HEK293T (cell line): ENCODE data around the gene XRCC5.

ENCODE experiments used
- CTCF ChIA-PET: fragments of 350-600 bp; formaldehyde crosslinking; extraction: SDS; loops from one replicate; lab custom pipeline; 2021; ENCODE audit warnings: antibody characterized with exemption, inconsistent platforms; lab: Yijun Ruan, JAX
- POLR2A ChIA-PET: fragments of 350-600 bp; formaldehyde crosslinking; extraction: SDS; loops from one replicate; lab custom pipeline; 2020; ENCODE audit warnings: antibody characterized with exemption, inconsistent platforms; lab: Yijun Ruan, JAX
- DNase-seq: peaks from one replicate; pipeline ENCODE4 v3.0.0; 2012; ENCODE audit warnings: mixed read lengths; ENCODE audit errors: extremely low spot score
- ARNT ChIP-seq: fragments of 450-650 bp; IDR thresholded peaks from 2 replicates; pipeline ENCODE4 v1.6.1; 2017; ENCODE audit warnings: mild to moderate bottlenecking
- BHLHE40 ChIP-seq: fragments of 450-650 bp; IDR thresholded peaks from 2 replicates; pipeline ENCODE4 v1.6.1; 2016; ENCODE audit warnings: mild to moderate bottlenecking, moderate library complexity, borderline replicate concordance
- CTBP1 ChIP-seq: fragments of 450-650 bp; IDR thresholded peaks from 2 replicates; pipeline ENCODE4 v1.6.1; 2016; ENCODE audit warnings: borderline replicate concordance
- ELF4 ChIP-seq: fragments of 450-650 bp; IDR thresholded peaks from 2 replicates; pipeline ENCODE4 v1.6.1; 2017; ENCODE audit warnings: antibody characterized with exemption
- FOXA1 ChIP-seq: fragments of 450-650 bp; IDR thresholded peaks from 2 replicates; pipeline ENCODE4 v1.6.1; 2016; ENCODE audit warnings: mild to moderate bottlenecking
- FOXK2 ChIP-seq: fragments of 450-650 bp; IDR thresholded peaks from 2 replicates; pipeline ENCODE4 v1.6.1; 2016; ENCODE audit warnings: mild to moderate bottlenecking
- FOXM1 ChIP-seq: fragments of 450-650 bp; IDR thresholded peaks from 2 replicates; pipeline ENCODE4 v1.6.1; 2017; ENCODE audit warnings: mild to moderate bottlenecking, borderline replicate concordance
- HDGF ChIP-seq: fragments of 450-650 bp; IDR thresholded peaks from 2 replicates; pipeline ENCODE4 v1.6.1; 2017; ENCODE audit warnings: antibody characterized with exemption, borderline replicate concordance
- L3MBTL2 ChIP-seq: fragments of 450-650 bp; conservative IDR thresholded peaks from 2 replicates; pipeline ENCODE4 v1.6.1; 2016; ENCODE audit warnings: mild to moderate bottlenecking
- LEF1 ChIP-seq: fragments of 450-650 bp; IDR thresholded peaks from 2 replicates; pipeline ENCODE4 v1.6.1; 2017; ENCODE audit warnings: mild to moderate bottlenecking, borderline replicate concordance
- NFRKB ChIP-seq: fragments of 450-650 bp; IDR thresholded peaks from 2 replicates; pipeline ENCODE4 v1.6.1; 2016; ENCODE audit warnings: mild to moderate bottlenecking, moderate library complexity
- SP1 ChIP-seq: fragments of 450-650 bp; IDR thresholded peaks from 2 replicates; pipeline ENCODE4 v1.6.1; 2017
- SUZ12 ChIP-seq: fragments of 450-650 bp; IDR thresholded peaks from 2 replicates; pipeline ENCODE4 v1.6.1; 2016; ENCODE audit warnings: mild to moderate bottlenecking
- TARDBP ChIP-seq: fragments of 450-650 bp; IDR thresholded peaks from 2 replicates; pipeline ENCODE4 v1.6.1; 2016
- ZNF384 ChIP-seq: fragments of 450-650 bp; IDR thresholded peaks from 2 replicates; pipeline ENCODE4 v1.6.1; 2016
- TF ChIP-seq, protein P1 (sequence below): fragments of 450-650 bp; IDR thresholded peaks from 2 replicates; pipeline ENCODE4 v1.6.1; 2016

Gene XRCC5

GRCh38 chr2:216082805-216083204, 26.3 kb upstream of the XRCC5 start:
- TF ChIP-seq HDGF: no peak
- TF ChIP-seq NFRKB: no peak
- no peak for TF ChIP-seq FOXM1
- TF ChIP-seq LEF1: no peak
- TF ChIP-seq ARNT: no peak
- no peak for TF ChIP-seq SP1
- TF ChIP-seq FOXA1: no peak
- no peak for TF ChIP-seq SUZ12
- TF ChIP-seq TARDBP: no peak
- TF ChIP-seq FOXK2: no peak
- no peak for DNase-seq
- ChIA-PET POLR2A (interaction anchor here (2.0 kb wide), 1 partner anchor 27 kb away, joined by 11 read pairs; the partner anchor contains the start of gene XRCC5), CTCF (no interaction called here)

DNA sequence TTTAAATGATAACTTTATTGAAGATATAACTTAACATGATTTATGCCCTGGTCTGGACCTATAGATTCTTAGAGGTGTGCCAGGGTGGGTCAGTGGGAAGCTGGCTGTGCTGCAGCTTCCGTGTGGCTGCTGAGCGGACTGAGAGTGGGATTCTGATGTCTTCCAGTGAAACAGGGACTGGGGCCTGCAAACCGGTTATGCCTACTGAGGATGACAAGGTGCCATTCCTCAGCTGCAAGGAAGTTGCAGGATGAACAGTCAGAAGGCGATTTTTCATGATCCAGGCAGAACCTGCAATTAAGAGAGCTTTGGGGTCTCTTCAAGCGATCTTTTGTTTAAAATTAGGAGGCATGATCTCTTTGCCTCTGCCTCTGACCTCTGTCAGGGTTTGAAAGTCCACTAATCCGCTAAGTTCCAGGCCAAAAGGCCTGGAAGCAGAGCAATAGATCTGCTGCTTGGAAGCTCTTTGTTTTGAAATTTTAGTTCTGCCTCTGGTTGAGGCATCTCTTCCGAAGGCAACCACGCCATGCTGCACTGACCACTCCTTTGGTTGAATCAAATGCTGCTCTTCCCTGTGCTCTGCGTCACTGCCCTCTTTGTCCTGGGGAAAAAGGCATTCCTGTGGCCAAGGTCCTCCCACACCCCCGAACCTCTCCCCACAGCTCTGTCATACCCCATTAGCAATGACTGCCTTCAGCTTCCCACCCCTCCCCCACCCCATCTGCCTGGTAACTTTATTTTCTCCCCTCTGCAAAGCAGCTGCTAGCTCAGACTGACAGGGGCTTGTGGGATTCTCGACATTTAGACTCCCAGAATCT, 25.5 kb upstream of the XRCC5 start:
- ChIA-PET POLR2A (interaction anchor here (2.0 kb wide), 1 partner anchor 26 kb away, joined by 11 read pairs; the partner anchor contains the start of gene XRCC5), CTCF (no interaction called here)
- TF ChIP-seq SP1 (no peak), ELF4 (no peak), SUZ12 (no peak), ZNF384 (no peak), LEF1 (no peak), CTBP1 (no peak), FOXM1 (no peak), BHLHE40 (no peak), NFRKB (no peak), TARDBP (no peak), ARNT (no peak), FOXK2 (no peak), L3MBTL2 (no peak), FOXA1 (no peak), HDGF (no peak)
- TF ChIP-seq, protein P1, sequence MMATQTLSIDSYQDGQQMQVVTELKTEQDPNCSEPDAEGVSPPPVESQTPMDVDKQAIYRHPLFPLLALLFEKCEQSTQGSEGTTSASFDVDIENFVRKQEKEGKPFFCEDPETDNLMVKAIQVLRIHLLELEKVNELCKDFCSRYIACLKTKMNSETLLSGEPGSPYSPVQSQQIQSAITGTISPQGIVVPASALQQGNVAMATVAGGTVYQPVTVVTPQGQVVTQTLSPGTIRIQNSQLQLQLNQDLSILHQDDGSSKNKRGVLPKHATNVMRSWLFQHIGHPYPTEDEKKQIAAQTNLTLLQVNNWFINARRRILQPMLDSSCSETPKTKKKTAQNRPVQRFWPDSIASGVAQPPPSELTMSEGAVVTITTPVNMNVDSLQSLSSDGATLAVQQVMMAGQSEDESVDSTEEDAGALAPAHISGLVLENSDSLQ: no peak
- no peak for DNase-seq

- POLR2A ChIA-PET: interaction anchor here (0.7 to 2.0 kb wide), 2 partner anchors 8 to 25 kb away, joined by 3 to 11 read pairs; partner anchors contain the start of gene XRCC5
- CTCF ChIA-PET: no interaction called here
- TF ChIP-seq FOXM1 (no peak), BHLHE40 (no peak), SUZ12 (no peak), ZNF384 (no peak), NFRKB (no peak), CTBP1 (no peak), HDGF (no peak), FOXK2 (no peak), ELF4 (no peak), SP1 (no peak), FOXA1 (no peak)
- no peak for DNase-seq
Observed at GRCh38 chr2:216084547-216084946, 24.6 kb upstream of the XRCC5 start.

- no peak for TF ChIP-seq FOXM1
- no peak for TF ChIP-seq L3MBTL2
- TF ChIP-seq TARDBP: no peak
- no peak for TF ChIP-seq BHLHE40
- no peak for TF ChIP-seq SP1
- TF ChIP-seq ARNT: no peak
- no peak for TF ChIP-seq CTBP1
- no peak for TF ChIP-seq FOXK2
- TF ChIP-seq HDGF: no peak
- TF ChIP-seq, protein P1: no peak
- no peak for TF ChIP-seq FOXA1
- no peak for TF ChIP-seq ZNF384
- no peak for TF ChIP-seq LEF1
- CTCF ChIA-PET: no interaction called here
Observed at GRCh38 chr2:216086207-216086893, 22.8 kb upstream of the XRCC5 start.

DNA sequence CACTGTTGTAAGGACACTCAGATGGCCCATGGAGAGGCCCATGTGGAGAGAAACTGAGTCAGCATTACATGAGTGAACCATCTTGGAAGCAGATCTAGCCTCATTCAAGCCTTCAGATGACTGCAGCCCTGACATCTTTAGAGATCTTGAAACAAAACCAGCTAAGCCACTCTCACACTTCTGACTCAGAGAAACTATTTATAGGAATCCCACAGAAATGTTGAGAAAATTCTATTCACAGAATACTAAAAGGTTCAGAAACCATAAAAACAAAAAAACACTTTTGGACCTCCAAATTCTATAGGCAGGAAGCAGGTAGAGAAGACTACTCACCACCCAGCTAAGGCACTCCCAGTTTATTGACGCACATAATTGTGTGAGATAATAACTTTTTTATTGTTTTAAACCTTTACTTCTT, 18.8 kb upstream of the XRCC5 start:
- ChIA-PET POLR2A (interaction anchor here (1.1 kb wide), 1 partner anchor 19 kb away, joined by 5 read pairs; the partner anchor contains the start of gene XRCC5), CTCF (no interaction called here)
- TF ChIP-seq ZNF384 (no peak), HDGF (no peak), FOXM1 (no peak), SUZ12 (no peak), TARDBP (no peak), BHLHE40 (no peak)
- DNase-seq: no peak

More at GRCh38 chr2:216086207-216086893, 22.8 kb upstream of the XRCC5 start:
- POLR2A ChIA-PET: interaction anchor here (1.1 kb wide), 1 partner anchor 23 kb away, joined by 3 read pairs; the partner anchor contains the start of gene XRCC5
- DNase-seq: no peak

DNA sequence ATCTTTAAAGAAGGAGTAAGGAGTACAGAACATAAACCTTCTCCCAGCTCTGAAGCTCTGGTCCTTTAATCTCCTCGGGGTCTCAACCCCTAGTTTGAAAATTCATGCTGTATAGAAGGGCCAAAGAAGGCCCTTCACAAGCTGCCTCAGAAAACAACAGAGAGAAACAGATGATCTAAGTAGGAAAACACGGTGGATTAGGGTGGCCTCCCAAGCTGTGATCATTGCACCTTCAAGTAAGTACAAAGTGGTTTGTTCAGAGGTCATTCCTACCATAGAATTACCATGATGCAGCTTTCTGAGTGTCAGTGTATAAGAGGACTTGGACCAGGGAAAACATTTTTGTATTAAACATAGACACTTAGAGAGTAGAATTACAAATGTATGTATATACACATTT, 16.5 kb upstream of the XRCC5 start:
- no peak for TF ChIP-seq ELF4
- TF ChIP-seq LEF1: no peak
- TF ChIP-seq BHLHE40: no peak
- no peak for TF ChIP-seq TARDBP
- TF ChIP-seq NFRKB: no peak
- TF ChIP-seq, protein P1: no peak
- no peak for TF ChIP-seq FOXA1
- TF ChIP-seq HDGF: no peak
- TF ChIP-seq ZNF384: no peak
- no peak for TF ChIP-seq SP1
- no peak for TF ChIP-seq SUZ12
- TF ChIP-seq FOXM1: no peak
- TF ChIP-seq ARNT: no peak
- no peak for TF ChIP-seq FOXK2
- TF ChIP-seq L3MBTL2: no peak
- no peak for TF ChIP-seq CTBP1
- CTCF ChIA-PET: no interaction called here
- POLR2A ChIA-PET: interaction anchor here (0.7 to 1.6 kb wide), 2 partner anchors 8 to 11 kb away, joined by 3 to 6 read pairs; partner anchors contain the start of genes PECR and TMEM169
- no peak for DNase-seq
